Testis (tissue), 2 donors: Measurements from ENCODE around the gene CAMSAP3.

Experiments used
- POLR2A ChIP-seq: fragments of 450-650 bp; IDR thresholded peaks from one replicate; pipeline ENCODE4 v1.6.1; 2017; ENCODE audit warnings: antibody characterized with exemption, mild to moderate bottlenecking, moderate library complexity
- TF ChIP-seq, protein P1 (sequence below), 3 experiments: fragments of 450-650 bp in 2 of 3; fragments of 200-600 bp in 1 of 3; sonication (generic) in 1 of 3; IDR thresholded peaks; one replicate each; pipeline ENCODE4 v1.5.1; 2016 to 2019; ENCODE audit warnings: antibody characterized with exemption in 3 of 3, mild to moderate bottlenecking in 2 of 3, moderate library complexity in 1 of 3

DNA sequence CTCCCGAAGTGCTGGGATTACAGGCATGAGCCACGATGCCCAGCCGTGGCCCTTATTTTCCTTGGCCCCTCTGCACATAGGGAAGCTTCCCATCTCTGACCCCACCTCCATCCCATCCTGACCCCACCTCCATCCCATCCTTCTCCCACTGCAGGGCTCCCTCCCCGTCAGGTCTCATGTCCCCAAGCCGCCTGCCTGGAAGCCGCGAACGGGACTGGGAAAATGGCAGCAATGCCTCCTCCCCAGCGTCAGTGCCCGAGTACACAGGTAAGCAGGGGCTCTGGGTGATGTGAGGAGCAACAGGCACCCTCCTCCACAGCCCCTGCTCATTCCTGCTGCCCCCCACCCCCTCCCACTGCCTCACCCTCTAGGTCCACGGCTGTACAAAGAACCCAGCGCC is 21.5 kb downstream of the CAMSAP3 start:
- TF ChIP-seq, protein P1, sequence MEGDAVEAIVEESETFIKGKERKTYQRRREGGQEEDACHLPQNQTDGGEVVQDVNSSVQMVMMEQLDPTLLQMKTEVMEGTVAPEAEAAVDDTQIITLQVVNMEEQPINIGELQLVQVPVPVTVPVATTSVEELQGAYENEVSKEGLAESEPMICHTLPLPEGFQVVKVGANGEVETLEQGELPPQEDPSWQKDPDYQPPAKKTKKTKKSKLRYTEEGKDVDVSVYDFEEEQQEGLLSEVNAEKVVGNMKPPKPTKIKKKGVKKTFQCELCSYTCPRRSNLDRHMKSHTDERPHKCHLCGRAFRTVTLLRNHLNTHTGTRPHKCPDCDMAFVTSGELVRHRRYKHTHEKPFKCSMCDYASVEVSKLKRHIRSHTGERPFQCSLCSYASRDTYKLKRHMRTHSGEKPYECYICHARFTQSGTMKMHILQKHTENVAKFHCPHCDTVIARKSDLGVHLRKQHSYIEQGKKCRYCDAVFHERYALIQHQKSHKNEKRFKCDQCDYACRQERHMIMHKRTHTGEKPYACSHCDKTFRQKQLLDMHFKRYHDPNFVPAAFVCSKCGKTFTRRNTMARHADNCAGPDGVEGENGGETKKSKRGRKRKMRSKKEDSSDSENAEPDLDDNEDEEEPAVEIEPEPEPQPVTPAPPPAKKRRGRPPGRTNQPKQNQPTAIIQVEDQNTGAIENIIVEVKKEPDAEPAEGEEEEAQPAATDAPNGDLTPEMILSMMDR (IDR thresholded peaks at IDR 0.05) = no peak
- TF ChIP-seq POLR2A = no peak
